AG09309 (cell line): ENCODE data around the gene FAM131B.

Source experiments
- DNase-seq: peaks from one replicate; pipeline ENCODE4 v3.0.0-alpha.2; 2010; ENCODE audit warnings: low read depth
- H3K4me3 ChIP-seq: 2 replicates; pipeline ENCODE4 v1.5.1; 2011; ENCODE audit warnings: mild to moderate bottlenecking, low read depth, low read length, moderate library complexity; ENCODE audit not compliant: control insufficient read depth
- CTCF ChIP-seq: IDR thresholded peaks from 2 replicates; pipeline ENCODE4 v1.5.1; 2011; ENCODE audit warnings: mild to moderate bottlenecking, low read depth, low read length, inconsistent platforms; ENCODE audit not compliant: insufficient read depth, control insufficient read depth; ENCODE audit errors: missing control alignments

FAM131B gene

DNA sequence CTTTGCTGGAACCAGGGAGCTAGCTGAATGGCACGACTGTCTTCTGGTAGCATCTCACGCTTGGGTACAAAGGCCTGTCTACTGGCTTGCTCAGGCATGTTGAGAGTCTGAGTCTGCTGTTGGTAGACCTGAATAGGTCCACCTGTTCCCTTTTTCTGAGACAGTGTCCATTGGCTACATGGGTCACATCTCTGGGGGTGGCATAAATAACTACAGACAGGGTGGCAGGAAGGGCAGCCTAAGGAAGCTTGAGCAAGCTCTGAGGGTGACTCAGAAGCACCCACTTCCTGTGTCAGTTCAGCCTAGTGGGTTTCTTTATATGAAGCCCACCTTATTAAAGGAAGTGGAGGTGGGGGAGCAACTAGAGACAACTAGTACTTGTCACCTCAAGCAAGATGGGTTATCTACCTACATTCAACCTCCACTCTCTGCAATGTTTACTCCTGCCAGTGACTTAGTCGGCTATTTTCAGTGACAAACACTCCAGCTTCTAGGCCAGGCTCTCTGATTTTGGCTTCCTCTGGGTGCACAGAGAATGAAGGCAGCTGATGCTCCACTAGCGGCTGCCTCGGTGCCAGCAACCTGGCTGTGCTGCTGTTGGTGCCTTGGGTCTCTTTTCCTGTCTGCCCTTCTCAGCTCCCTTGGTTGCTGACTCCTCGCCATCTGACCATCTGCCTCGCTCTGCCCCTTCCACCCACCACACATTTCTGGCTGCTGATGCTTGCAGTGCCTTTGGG is 13.0 kb upstream of the FAM131B start:
- no peak overlapping the region for H3K4me3 ChIP-seq
- no peak for DNase-seq
- TF ChIP-seq CTCF, result no peak

- TF ChIP-seq CTCF, result no peak
- no peak for DNase-seq
- no peak overlapping the region for H3K4me3 ChIP-seq
These were observed 12.0 kb upstream of the FAM131B start for GRCh38 chr7:143374561-143374960.

DNA sequence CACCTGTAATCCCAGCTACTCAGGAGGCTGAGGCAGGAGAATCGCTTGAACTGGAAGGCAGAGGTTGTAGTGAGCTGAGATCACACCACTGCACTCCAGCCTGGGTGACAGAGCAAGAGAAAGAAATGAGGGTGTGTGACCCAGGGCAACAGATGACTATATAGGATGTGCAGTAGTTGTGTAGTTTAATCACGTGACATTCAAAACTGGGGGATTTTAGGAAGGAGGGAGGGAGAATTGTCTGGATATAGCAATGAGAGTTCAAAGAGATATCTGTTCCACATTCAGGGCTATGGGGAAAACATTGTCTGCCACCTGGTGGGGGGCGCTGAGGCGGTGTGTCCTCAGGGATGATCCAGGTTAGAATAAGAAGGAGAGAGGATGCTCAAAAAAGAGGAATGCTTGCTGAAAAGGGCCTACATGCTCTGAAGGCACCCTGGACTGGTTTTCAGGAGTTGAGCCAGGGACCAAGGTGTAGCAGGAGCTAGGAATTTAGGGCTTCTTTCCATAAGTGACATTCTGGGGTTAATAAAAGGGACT is 10.8 kb upstream of the FAM131B start:
- no peak for DNase-seq
- TF ChIP-seq CTCF, result no peak
- no peak overlapping the region for H3K4me3 ChIP-seq

DNA sequence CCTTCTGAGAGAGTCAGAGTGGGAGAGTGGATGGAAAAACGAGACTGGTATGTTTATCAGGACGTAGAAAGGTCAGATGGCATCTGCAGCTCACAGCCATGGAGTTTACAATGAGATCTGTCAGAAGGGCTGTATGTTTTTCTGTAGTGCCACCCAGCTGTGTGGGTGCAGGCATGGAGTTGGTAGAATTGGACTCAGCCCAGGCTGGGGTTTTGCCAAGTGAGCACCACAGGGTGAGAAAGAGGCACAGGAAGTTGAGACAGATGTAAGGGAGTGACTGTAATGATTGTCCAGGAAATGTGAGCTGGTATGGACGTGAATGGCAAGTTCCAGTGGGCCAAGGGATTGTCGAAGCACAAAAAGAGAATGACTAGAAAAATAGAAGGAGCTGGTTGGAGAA is 9.6 kb upstream of the FAM131B start:
- TF ChIP-seq CTCF, result no peak
- no peak overlapping the region for H3K4me3 ChIP-seq
- DNase-seq, result no peak

- no peak for TF ChIP-seq CTCF
- H3K4me3 ChIP-seq, result no peak overlapping the region
- no peak for DNase-seq
These were observed 7.5 kb upstream of the FAM131B start for GRCh38 chr7:143369678-143370651.

DNA sequence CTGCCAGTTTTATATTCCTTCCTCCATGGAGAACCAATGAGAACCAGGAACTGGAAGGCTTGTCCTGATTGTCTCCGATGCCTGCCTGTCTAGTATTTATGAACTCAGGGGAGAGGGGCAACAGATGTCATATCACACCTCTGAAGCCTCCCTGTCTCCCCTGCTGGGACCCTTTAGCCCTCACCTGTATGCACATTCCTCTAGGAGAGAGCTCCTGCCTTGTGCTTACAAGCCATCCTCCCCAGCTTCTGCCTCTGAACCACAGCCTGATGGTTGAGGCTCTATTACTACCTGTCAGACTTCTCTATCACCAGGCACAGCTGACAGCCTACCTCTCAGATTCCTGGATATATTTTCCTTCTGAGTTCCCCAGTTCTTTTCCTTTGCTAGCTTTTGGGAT is 5.9 kb upstream of the FAM131B start:
- H3K4me3 ChIP-seq, result no peak overlapping the region
- no peak for DNase-seq
- TF ChIP-seq CTCF, result no peak
